Spinal cord (tissue), 10 donors: ENCODE measurements around the gene CDC42BPG. TPM values are rescaled to one million over a fixed set of nuclear protein-coding genes. Genes with fewer than 3 reads are reported as not detected.

Experiments used
- DNase-seq, 6 donors: peaks; one replicate each; pipeline versions ENCODE4 v3.0.0 to v3.0.0-alpha.2; 2013 to 2015; ENCODE audit warnings: low spot score in 6 of 6, low read depth in 4 of 6
- H3K27ac ChIP-seq: one replicate; pipeline ENCODE4 v1.5.1; 2013; ENCODE audit warnings: low read depth, low read length, control low read depth
- H3K27me3 ChIP-seq: one replicate; pipeline ENCODE4 v1.6.1; 2013; ENCODE audit warnings: low read length; ENCODE audit not compliant: control insufficient read depth, insufficient read depth
- H3K36me3 ChIP-seq: one replicate; pipeline ENCODE4 v1.6.1; 2013; ENCODE audit warnings: low read length; ENCODE audit not compliant: control insufficient read depth, insufficient read depth
- H3K4me1 ChIP-seq: one replicate; pipeline ENCODE4 v1.6.1; 2013; ENCODE audit warnings: low read length; ENCODE audit not compliant: control insufficient read depth, insufficient read depth
- H3K4me3 ChIP-seq: one replicate; pipeline ENCODE4 v1.5.1; 2013; ENCODE audit warnings: low read depth, low read length, control low read depth
- H3K9me3 ChIP-seq: one replicate; pipeline ENCODE4 v1.6.1; 2013; ENCODE audit warnings: low read length; ENCODE audit not compliant: control insufficient read depth, insufficient read depth
- WGBS: methylation state at CpG from one replicate; pipeline ENCODE4 v1.1.5; 2013; ENCODE audit warnings: missing lambda C conversion rate; ENCODE audit not compliant: insufficient coverage; 5-methylcytosine and 5-hydroxymethylcytosine counted together
- polyA plus RNA-seq, 2 donors: library from polyadenylated mRNA; unstranded; fragments of 120-200 nt; gene quantifications; one replicate each; pipeline ENCODE4 v1.2.1, GENCODE V29; 2013; ENCODE audit not compliant: insufficient read length in 2 of 2
- total RNA-seq, 2 donors: library from RNA; depleted of rRNA in 1 of 2; stranded (reverse); fragments of 120-200 nt in 1 of 2; fragments of >200 nt in 1 of 2; gene quantifications; one replicate each; pipeline versions ENCODE4 v1.2.3 to v1.2.4, GENCODE V29; 2013 to 2014
- donor health status: healthy.

CDC42BPG gene
- total and polyA plus RNA-seq, 4 donors: 0.43 to 2.0 (median 1.1) TPM

GRCh38 chr11:64836448-64837072, 7.9 kb downstream of the CDC42BPG start:
- WGBS: 78% methylated on average over 10 of the region's 16 CpGs
- DNase-seq: no peak
- Histone ChIP-seq H3K36me3 (peaks cover 26% of the 10 kb centered on the region), H3K4me3 (no peak overlapping the region), H3K4me1 (peaks cover 7% of the 10 kb centered on the region), H3K27ac (no peak overlapping the region), H3K9me3 (no peaks in the 10 kb centered on the region), H3K27me3 (no peaks in the 10 kb centered on the region)

- WGBS: 82% methylated on average over 14 of the region's 17 CpGs
- H3K27me3 ChIP-seq: no peaks in the 10 kb centered on the region
- H3K4me1 ChIP-seq: peaks cover 10% of the 10 kb centered on the region
- no peak for DNase-seq
- H3K36me3 ChIP-seq: peaks cover 26% of the 10 kb centered on the region
- H3K4me3 ChIP-seq: no peak overlapping the region
- H3K27ac ChIP-seq: no peak overlapping the region
- no peaks in the 10 kb centered on the region for H3K9me3 ChIP-seq
Observed at GRCh38 chr11:64835616-64836447, 8.6 kb downstream of the CDC42BPG start.

- peaks cover 13% of the 10 kb centered on the region for H3K4me1 ChIP-seq
- no peak overlapping the region for H3K27ac ChIP-seq
- WGBS: 85% methylated on average over 27 of the region's 29 CpGs
- DNase-seq: no peak
- no peaks in the 10 kb centered on the region for H3K27me3 ChIP-seq
- no peaks in the 10 kb centered on the region for H3K9me3 ChIP-seq
- H3K36me3 ChIP-seq: peaks cover 24% of the 10 kb centered on the region
- no peak overlapping the region for H3K4me3 ChIP-seq
Observed at GRCh38 chr11:64834723-64835615, 9.5 kb downstream of the CDC42BPG start.

- Histone ChIP-seq H3K4me3 (no peak overlapping the region), H3K27me3 (no peaks in the 10 kb centered on the region), H3K4me1 (peaks cover 13% of the 10 kb centered on the region), H3K36me3 (peaks cover 25% of the 10 kb centered on the region), H3K27ac (no peak overlapping the region), H3K9me3 (no peaks in the 10 kb centered on the region)
- WGBS: 85% methylated on average over 25 of the region's 25 CpGs
- DNase-seq: no peak
Observed at GRCh38 chr11:64834031-64834722, 10.3 kb downstream of the CDC42BPG start.

GRCh38 chr11:64833509-64833908, 10.9 kb downstream of the CDC42BPG start:
- peaks cover 25% of the 10 kb centered on the region for H3K36me3 ChIP-seq
- H3K27me3 ChIP-seq: no peaks in the 10 kb centered on the region
- DNase-seq: no peak
- no peak overlapping the region for H3K4me3 ChIP-seq
- WGBS: 83% methylated on average over 4 of the region's 10 CpGs
- no peaks in the 10 kb centered on the region for H3K9me3 ChIP-seq
- peaks cover 13% of the 10 kb centered on the region for H3K4me1 ChIP-seq
- no peak overlapping the region for H3K27ac ChIP-seq

GRCh38 chr11:64833198-64833502, 11.3 kb downstream of the CDC42BPG start:
- H3K27ac ChIP-seq: no peak overlapping the region
- DNase-seq: no peak
- WGBS: 86% methylated on average over 8 of the region's 12 CpGs
- no peaks in the 10 kb centered on the region for H3K27me3 ChIP-seq
- H3K4me1 ChIP-seq: peaks cover 13% of the 10 kb centered on the region
- H3K9me3 ChIP-seq: no peaks in the 10 kb centered on the region
- no peak overlapping the region for H3K4me3 ChIP-seq
- H3K36me3 ChIP-seq: peaks cover 25% of the 10 kb centered on the region

- no peak for DNase-seq
- H3K4me1 ChIP-seq: peaks cover 13% of the 10 kb centered on the region
- H3K9me3 ChIP-seq: no peaks in the 10 kb centered on the region
- no peak overlapping the region for H3K4me3 ChIP-seq
- H3K36me3 ChIP-seq: peaks cover 25% of the 10 kb centered on the region
- no peak overlapping the region for H3K27ac ChIP-seq
- WGBS: 96% methylated on average over 20 of the region's 21 CpGs
- H3K27me3 ChIP-seq: no peaks in the 10 kb centered on the region
Observed at GRCh38 chr11:64832467-64833197, 11.8 kb downstream of the CDC42BPG start.

DNA sequence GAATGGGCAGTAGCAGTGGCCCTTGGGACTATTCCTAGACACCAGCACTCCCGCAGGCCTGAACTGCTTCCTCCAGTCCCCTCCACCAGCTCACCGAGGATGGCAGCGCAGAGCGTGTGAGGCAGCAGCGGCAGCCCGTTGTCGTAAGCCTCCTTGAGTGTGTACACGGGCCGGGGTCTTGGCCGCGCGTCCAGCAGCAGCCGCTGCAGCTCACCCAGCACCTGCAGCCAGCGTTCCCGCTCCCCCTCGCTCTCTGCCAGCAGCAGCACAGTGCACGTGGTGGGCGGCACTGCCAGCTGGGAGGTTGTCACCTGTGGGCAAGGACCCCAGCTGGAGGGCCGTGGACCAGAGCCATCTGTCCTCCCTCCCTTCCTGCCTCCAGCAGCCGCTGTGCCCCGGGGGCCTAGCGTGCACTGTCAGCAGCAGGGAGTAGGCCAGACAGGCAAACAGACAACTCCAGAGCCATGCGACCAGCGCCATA, 13.0 kb downstream of the CDC42BPG start:
- Histone ChIP-seq H3K27me3 (no peaks in the 10 kb centered on the region), H3K36me3 (peaks cover 25% of the 10 kb centered on the region), H3K27ac (no peak overlapping the region), H3K4me3 (no peak overlapping the region), H3K9me3 (no peaks in the 10 kb centered on the region), H3K4me1 (peaks cover 10% of the 10 kb centered on the region)
- 71% methylated on average over 21 of the region's 24 CpGs for WGBS
- peak in 1 of 6 donors; percentile 45 for DNase-seq
